ENCODE results near the gene MIDN. TPM values are rescaled to one million over a fixed set of nuclear protein-coding genes. Genes with fewer than 3 reads are reported as not detected.
"Not testable (repeated sequence)": the region's sequence is repeated elsewhere in the genome, so short reads cannot be mapped to it uniquely, and the experiment has no call there.

Gene MIDN
- 187 and 193 TPM in 2 replicates for total RNA-seq
- long read RNA-seq: 0 reads

GRCh38 chr19:1248139-1248785 lies at the start of gene MIDN:
MIDN (plus strand) TSS chr19:1248583; CDS start chr19:1250297, 1,714 bp downstream.
- Mint-ChIP-seq H3K27me3 (no peaks in the 10 kb centered on the region), H3K4me1 (ENCODE audit: low read depth) (peaks cover 6% of the 10 kb centered on the region), H3K36me3 (ENCODE audit: insufficient read depth) (peaks cover 4% of the 10 kb centered on the region), H3K9me3 (ENCODE audit: low read depth) (no peaks in the 10 kb centered on the region), H3K27ac (peak within 1 kb of the TSS; percentile 97), H3K4me3 (ENCODE audit: low read depth) (peak within 1 kb of the TSS; percentile 81)
- TF ChIP-seq CTCF (IDR thresholded peaks at IDR 0.05; ENCODE audit: unreplicated experiment): peak; percentile 47
- DNase-seq (ENCODE audit: low spot score, unreplicated experiment): no peak

GRCh38 chr19:1199531-1199930 lies 48.9 kb upstream of the MIDN start:
- DNase-seq (ENCODE audit: low spot score, unreplicated experiment): no peak
- H3K27me3 Mint-ChIP-seq: no peaks in the 10 kb centered on the region
- no peaks in the 10 kb centered on the region for H3K9me3 Mint-ChIP-seq (ENCODE audit: low read depth)
- no peak overlapping the region for H3K4me3 Mint-ChIP-seq (ENCODE audit: low read depth)
- no peaks in the 10 kb centered on the region for H3K36me3 Mint-ChIP-seq (ENCODE audit: insufficient read depth)
- TF ChIP-seq CTCF (IDR thresholded peaks at IDR 0.05; ENCODE audit: unreplicated experiment): no peak
- H3K4me1 Mint-ChIP-seq (ENCODE audit: low read depth): no peaks in the 10 kb centered on the region
- H3K27ac Mint-ChIP-seq: no peak overlapping the region

- not testable (repeated sequence) for H3K27ac Mint-ChIP-seq; H3K4me3 Mint-ChIP-seq (ENCODE audit: low read depth); H3K27me3 Mint-ChIP-seq; DNase-seq (ENCODE audit: low spot score, unreplicated experiment); H3K9me3 Mint-ChIP-seq (ENCODE audit: low read depth); H3K36me3 Mint-ChIP-seq (ENCODE audit: insufficient read depth); H3K4me1 Mint-ChIP-seq (ENCODE audit: low read depth)
Observed at GRCh38 chr19:1200614-1201013, 47.8 kb upstream of the MIDN start.

GRCh38 chr19:1205114-1206099 lies 43.0 kb upstream of the MIDN start, which contains the start of gene STK11:
STK11 (plus strand) TSS chr19:1205778; CDS start chr19:1206914, 1,136 bp downstream.
- H3K27ac Mint-ChIP-seq: peak within 1 kb of the TSS; percentile 43
- peak within 1 kb of the TSS; percentile 81 for H3K4me3 Mint-ChIP-seq (ENCODE audit: low read depth)
- no peaks in the 10 kb centered on the region for H3K9me3 Mint-ChIP-seq (ENCODE audit: low read depth)
- DNase-seq (ENCODE audit: low spot score, unreplicated experiment): peak; percentile 99
- peaks cover 1% of the 10 kb centered on the region for H3K36me3 Mint-ChIP-seq (ENCODE audit: insufficient read depth)
- H3K4me1 Mint-ChIP-seq (ENCODE audit: low read depth): peaks cover 17% of the 10 kb centered on the region
- no peaks in the 10 kb centered on the region for H3K27me3 Mint-ChIP-seq
- no peak for TF ChIP-seq CTCF (IDR thresholded peaks at IDR 0.05; ENCODE audit: unreplicated experiment)

- no peak for TF ChIP-seq CTCF (IDR thresholded peaks at IDR 0.05; ENCODE audit: unreplicated experiment)
- Mint-ChIP-seq H3K27me3 (no peaks in the 10 kb centered on the region), H3K4me3 (ENCODE audit: low read depth) (peak overlapping the region; percentile 81), H3K36me3 (ENCODE audit: insufficient read depth) (peaks cover 1% of the 10 kb centered on the region), H3K4me1 (ENCODE audit: low read depth) (peaks cover 17% of the 10 kb centered on the region), H3K27ac (peak overlapping the region; percentile 43), H3K9me3 (ENCODE audit: low read depth) (no peaks in the 10 kb centered on the region)
- no peak for DNase-seq (ENCODE audit: low spot score, unreplicated experiment)
Observed at GRCh38 chr19:1206150-1206863, 42.1 kb upstream of the MIDN start.

Measured in progenitor cell of endocrine pancreas (in vitro differentiated cells).